Superior temporal gyrus (tissue), 1 donor: Measurements from ENCODE around the gene CDR2.
A peak's percentile ranks its signal among the peaks of the same experiment; 100 is the strongest.
"Not testable (repeated sequence)": the region's sequence is repeated elsewhere in the genome, so short reads cannot be mapped to it uniquely, and the experiment has no call there.

ENCODE experiments used
- DNase-seq: peaks from one replicate; pipeline ENCODE4 v3.0.0-alpha.2; 2016; ENCODE audit errors: extremely low spot score

CDR2 gene

DNA sequence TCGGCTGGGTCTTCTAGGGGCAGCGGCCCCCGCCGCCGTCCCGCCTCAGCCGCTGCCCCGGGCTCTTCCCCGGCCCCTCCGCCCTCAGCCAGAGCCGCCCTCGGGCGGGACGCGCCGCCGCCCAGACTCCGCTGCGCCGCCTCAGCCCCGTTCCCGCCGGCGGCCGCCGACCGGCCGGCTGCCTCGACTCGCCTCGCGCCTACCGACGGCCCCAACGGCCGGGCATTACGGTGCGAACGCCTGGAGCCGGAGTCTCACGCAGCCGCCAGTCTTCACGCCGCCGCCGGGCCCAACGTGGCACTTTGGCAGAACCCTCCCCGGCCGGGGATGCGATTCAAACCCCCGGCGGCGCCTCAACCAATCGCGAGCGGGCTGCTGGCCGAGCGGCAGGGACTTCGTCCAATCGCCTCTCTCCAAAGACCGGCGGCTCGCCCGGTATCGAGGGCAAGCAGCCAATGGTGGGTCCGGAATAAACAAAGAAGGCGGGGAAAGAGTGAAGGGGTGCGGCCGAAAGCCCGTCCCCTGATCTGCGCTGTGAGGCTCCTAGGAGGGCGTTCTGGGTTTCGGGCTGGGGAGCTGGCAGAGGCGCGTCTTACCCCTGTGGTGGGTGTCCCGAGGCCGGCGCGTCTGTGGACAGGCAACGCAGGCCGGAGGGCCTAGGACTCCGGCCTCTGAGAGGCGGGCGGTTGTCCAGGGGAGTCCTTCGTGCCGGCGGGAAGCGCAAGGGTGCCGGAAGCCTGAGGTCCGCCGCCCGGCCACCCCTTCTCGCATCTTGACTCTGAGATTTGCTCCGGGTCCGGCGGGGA is at the start of gene CDR2:
Gene CDR2 (minus strand): TSS at position 309 of the 806 bp plus-strand sequence. CDS start 310 bp downstream, outside the sequence.
- peak; percentile 98 for DNase-seq

DNA sequence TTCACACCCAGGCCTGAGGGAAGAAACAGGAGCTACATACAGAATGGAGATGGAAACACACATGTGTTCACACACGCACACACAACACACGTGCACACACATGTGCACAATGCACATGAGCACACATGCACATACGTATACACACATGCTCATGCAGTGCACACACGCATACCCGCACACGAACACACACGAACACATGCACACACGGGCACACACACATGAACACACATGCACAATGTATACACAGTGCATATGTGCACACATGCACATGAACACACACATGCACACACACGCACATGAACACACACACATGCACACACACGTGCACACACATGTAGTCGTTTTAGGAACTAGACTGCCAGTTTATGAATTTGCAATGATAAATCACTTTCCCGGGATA is 49.3 kb upstream of the CDR2 start:
- DNase-seq = no peak

DNA sequence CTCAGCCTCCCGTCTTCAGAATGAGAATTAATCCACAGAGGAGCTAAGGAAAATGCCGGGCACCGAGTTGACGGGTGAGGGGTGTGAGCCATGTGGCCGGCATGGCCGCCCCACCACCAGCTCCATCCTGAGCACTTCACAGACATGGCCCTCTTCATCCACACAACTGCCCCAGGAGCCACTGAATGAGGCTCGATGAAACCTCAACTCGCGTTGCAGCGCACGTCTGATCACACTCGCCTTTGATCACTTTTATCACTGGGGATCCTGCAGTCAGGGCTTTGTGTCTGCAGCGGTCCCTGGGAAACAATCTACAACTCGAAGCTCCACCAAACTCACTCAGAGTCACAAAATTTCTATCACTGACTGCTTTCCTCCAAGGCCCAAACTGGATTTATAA is 46.7 kb upstream of the CDR2 start:
- no peak for DNase-seq

DNA sequence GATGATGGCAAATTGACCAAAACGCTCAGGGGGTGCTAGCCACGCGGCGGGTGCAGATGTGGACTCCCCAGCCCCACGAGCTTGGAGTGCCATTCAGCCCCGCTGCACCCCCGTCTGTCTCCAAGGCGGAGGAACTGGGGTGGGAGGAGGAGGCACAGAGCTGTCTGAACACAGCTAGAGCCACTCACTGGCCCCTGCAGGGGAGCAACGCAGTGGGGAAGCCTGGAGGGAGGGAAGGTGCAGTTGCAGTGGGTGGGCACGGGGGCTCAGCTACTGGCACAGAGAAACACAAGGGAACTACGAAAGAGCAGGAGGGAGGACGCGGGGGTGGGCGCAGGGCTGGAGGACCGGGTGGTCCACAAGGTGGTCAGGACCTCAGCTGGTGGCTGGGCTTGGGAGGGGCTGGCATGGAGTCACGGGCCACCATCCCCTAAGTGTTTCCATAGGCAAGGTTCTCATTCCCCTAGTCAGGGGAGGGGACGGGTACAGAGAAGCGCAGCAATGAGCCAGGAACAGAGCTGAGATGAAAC is 46.3 kb upstream of the CDR2 start:
- no peak for DNase-seq

DNA sequence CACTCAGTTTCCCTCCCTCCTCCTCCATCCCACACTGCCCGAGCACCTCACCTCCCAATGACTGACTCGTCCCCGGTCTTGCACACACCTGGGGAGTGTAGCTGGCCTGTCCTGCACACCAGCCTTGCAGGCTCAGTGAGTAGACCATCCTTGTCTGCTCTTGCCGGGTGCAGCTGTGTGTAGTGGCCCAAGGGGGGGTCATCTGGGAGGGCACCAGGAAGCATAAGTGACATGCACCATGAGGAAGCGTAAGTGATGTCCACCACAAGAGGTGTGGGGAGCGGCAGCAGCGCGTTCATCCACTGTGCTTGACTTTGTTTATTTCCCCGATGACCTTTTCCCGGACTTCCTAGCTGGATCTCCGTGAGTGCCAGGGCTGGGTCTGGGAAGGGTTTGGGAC is 45.5 kb upstream of the CDR2 start:
- DNase-seq = no peak

DNA sequence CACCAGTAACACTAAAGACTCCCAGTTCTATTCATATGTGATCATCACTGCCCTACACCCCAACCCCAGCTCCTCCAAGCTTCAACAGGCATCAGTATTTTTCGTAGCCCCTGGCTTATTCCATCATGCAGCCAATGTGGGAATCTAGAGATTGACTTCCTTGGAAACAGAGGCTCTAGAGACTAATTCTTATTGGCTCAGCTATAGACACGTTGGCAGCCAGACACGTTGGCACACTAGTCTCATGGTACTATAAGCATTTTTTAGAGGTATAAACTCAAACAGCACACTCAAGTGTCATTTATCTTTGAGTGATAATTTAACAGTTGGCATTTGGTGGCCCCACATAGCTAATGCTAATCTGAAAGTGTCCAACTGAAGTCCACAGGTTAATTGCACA is 44.4 kb upstream of the CDR2 start:
- no peak for DNase-seq

DNA sequence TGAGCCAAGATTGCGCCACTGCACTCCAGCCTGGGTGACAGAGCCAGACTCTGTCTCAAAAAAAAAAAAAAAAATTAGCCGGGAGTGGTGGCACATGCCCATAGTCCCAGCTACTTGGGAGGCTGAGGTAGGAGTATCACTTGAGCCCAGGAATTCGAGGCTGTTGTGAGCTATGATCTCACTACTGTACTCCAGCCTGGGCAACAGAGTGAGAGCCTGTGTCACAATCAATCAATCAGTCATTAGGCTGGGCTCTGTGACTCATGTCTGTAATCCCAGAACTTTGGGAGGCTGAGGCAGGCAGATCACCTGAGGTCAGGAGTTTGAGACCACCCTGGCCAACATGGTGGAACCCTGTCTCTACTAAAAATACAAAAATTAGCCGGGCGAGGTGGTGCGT is 43.4 kb upstream of the CDR2 start:
- not testable (repeated sequence) for DNase-seq

DNA sequence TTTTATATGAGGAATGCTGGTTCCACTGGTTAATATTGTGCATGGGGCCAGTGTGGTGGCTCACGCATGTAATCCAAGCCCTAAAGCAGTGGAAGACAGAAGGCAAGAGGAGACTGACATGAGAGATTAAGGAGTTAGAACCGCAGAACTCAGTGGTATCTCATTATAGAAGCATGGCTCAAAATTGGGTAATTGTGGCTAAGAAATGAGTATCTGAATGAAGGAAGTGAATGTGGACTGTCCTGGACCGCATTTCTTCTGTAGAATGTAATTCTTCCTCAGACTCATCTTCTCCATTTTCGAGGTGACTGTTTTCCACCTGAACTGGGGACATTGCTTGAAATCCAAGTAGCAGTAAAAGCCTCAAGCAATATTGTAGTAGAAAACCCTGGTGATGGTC is 42.6 kb upstream of the CDR2 start:
- no peak for DNase-seq

DNA sequence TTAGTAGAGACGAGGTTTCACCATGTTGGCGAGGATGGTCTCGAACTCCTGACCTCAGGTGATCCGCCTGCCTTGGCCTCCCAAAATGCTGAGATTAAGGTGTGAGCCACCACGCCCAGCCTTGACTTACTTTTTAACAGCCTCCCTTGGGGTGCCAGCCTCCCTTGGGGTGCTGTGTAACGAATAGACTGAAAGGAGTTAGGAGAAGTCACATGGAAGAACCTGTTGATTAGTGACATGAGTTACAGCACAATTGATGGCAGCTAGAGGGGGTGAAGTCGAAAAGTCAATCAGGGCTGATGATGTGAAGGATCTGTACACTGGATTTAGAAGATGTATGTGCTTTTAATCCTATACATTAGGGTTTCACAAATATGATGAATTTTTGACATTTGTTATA is 39.4 kb upstream of the CDR2 start:
- DNase-seq = no peak

DNA sequence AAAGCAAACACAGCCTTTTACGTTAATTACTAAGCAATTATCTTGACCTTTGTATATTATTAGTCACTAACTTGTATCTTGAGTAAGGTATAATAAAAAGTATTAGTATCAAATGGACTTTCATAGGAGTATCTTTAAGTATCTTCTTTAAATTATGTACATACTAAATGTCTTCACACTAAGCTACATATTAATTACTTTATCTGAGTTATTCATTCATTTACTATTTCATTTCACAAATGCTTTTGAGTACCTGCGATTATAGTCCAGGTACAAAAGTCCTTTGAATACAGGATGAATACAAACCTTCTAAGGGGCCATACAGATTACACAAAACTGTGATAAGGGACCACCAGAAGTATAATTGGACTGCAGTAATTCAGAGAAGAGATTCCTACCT is 33.1 kb upstream of the CDR2 start:
- no peak for DNase-seq

DNA sequence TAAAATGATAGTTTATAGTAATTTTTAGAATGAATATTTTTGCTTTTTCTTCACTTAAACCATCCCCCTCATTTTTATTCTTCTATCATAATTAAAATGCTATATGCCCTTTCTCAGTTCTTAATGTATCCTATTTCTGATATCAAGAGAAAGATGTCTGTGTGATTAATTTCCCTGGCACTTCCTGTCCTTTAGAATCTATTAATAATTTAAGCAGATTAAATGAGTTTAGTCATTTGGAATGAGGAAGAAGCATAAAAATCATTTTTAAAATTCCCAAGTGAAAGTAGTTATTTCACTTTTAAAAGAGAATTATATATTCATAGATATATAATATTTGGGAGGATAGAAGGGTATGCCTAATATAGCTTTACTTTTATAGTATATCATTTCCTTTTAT is 27.8 kb upstream of the CDR2 start:
- no peak for DNase-seq

DNA sequence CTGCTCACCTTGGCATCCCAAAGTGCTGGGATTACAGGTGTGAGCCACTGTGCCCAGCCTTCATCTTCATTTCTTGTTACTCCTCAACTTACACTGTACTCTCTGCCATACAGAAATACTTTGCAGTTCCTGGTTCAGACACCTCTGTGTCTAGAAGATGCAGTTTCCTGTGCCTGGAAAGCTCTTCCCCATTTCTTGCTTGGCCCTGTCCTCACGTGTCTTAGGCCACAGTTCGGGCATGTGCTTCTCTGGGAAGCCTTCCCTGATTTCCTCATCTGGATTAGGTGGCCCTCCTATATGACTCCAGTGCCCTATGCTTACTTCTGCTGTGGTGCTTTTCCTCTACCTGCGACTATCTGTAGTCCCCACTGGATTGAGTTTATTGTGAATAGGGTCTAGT is 26.5 kb upstream of the CDR2 start:
- DNase-seq = no peak

DNA sequence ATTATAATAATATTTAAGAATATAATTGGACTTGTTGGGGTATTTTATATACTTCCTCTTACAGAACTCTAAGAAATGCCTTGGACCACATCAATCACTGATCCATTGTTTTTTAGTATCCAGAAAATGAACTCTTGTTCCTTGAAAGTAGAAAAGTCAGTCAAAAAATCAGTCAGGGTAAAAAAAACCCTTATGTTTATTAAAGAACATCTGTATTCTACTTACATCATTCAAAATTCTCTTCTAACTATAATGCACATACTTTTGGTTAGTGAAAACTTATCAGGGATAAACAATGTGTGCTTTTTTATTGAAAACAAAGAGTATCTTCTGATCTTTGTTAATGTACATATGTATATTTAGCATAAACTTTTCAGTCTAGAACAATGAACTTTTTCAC is 23.5 kb upstream of the CDR2 start:
- DNase-seq = no peak

DNA sequence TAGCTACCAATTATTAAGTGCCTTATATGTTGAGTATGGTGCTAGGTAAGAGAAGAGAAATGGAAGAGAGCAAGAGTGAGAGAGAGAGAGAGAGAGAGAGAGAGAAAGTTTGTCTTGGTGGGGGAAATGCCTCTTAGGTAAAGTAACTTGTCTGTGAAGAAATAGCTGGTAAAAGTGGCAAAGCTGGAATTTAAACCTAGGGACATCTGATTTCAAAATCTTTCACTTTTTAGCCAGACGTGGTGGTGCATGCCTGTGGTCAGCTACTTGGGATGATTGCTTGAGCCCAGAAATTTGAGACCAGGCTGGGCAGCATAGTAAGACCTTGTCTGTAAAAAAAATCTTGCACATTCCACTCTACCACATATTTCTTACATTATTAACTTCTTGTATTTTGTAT is 23.0 kb upstream of the CDR2 start:
- no peak for DNase-seq

DNA sequence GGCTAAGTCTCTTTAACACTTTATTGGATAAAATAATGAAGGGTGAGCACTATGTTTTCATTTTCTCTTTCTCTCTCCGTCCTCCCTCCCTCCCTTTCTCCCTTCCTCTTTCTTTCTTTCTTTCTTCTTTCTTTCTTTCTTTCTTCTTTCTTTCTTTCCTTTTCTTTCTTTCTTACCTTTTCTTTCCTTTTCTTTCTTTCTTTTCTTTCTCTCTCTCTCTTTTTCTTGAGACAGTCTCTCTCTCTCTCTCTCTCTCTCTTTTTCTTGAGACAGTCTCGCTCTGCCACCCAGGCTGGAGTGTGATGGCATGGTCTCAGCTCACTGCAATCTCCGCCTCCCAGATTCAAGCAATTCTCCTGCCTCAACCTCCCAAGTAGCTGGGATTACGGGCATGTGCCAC is 21.5 kb upstream of the CDR2 start:
- DNase-seq = no peak

DNA sequence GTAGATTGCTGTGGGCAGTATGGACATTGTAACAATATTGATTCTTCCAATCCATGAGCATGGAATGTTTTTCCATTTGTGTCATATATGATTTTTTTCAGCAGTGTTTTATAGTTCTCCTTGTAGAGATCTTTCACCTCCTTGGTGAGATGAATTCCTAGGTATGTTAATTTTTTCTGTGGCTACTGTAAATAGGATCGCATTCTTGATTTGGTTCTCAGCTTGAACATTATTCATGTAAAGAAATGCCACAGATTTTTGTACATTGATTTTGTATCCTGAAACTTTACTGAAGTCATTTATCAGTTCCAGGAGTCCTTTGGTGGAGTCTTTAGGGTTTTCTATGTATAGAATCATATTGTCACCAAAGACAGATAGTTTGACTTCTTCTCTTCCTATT is 19.7 kb upstream of the CDR2 start:
- DNase-seq = no peak

DNA sequence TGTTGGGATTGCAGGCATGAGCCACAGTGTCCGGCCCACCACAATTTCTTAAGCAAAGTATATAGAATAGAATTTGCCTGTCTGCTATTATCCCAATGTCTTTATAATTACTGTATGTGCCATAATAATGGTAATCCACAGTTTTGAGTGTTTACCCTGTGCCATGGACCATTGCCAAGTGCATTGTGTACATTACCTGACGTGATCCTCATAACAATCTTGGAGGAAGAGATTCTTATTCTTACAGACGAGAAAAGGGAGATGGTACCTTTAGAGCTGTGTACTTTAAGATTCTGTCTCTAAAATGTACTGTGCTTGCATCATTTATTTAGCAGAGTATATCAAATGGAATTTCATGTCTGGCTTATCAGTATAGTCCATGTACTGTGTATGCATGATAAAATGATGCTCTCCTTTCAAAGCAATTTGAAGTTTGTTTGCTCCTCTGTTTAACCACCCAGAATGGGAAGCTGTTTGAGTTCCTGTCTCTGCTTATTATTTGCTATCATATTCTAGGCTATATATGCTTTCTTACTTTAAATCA is 13.8 kb upstream of the CDR2 start:
- DNase-seq = no peak

DNA sequence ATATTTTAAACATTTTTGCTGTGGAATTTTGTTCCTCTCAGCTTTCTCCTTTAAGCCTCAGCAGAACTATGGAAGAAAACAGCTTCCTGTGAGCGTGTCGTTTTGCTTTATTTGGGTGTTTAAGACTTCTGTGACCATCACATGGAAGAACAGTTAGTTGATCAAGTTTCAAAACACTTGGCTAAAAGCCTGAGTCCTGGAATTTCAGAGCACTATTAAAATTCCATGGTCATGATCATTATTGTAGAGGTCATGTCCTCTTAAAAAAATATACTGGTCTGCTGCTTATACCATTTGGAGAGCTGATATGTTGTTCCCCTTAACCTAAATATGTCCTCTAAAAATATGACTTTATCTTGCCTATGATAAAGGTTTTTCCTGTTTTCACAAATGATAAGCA is 12.6 kb upstream of the CDR2 start:
- no peak for DNase-seq

DNA sequence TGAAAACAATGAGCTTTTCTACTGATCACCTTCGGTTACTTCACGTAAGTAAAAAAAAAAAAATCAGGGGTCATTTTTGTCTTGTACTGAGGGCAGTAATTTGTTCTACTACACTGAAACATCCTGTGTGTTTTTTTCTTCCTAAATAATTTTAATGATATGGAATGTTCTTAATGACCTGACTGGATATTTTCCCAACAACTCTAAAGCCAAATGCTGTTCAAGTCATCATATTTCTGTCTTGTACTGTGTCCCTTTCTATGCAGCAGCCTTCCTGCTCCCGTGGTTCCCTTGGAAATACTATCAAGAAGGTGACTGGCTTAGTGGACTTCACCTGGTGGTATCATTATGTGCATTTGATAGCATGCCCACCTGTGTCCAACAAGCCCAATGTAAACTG is 10.8 kb upstream of the CDR2 start:
- DNase-seq = no peak

DNA sequence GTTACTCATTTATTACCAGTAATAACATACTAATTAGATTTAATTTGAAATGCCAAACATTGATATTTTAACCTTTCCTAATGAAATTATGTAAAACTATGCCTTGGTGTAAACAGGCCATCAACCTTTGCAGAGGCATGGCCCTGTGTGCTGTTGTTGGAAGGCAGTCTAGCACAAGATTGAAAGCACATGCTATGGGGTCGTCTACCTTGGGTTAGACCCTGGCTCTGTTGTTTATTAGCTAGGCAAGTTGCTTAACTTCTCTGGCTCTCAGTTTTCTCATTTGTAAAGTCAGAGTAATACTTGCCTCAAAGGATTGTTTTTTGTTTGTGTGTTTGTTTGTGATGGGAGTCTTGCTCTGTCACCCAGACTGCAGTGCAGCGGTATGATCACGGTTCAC is 9.4 kb upstream of the CDR2 start:
- no peak for DNase-seq

DNA sequence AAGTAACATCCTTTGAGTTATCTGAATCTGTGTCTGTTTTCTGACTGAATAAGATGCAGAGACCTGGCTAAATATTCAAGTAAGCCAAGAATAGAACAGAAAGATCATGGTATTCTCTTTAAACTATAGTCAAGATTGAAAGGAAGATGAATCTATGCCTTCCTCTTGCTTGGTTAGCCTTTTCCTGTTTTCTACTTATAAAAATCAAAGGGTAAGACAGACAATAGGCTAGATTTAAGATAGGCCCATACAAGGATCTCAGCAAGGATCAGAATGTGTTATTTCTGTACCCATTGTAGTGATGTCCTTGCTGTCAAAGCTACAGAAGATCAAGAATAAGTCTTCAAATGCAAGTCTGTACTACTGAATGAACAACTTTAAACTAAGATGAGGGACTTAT is 7.0 kb upstream of the CDR2 start:
- DNase-seq = no peak

DNA sequence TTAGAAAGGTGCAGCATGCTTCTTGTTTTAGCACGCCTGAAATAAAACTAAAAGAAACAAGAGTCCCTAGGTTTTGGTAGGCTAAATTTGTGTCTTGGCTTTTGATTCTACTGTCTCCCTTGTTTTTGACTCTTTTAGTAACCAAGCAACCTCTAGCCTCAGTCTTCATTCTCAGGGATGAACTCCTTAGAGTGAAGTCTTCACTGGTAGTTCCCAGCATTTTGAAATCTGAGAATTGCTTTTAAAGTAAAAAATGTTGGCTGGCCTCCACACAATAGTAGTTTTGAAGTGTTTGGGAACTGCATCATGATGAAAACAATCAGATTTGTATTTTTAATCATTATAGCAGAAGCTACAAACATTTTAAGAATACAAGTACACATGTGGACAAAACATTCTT is 6.1 kb upstream of the CDR2 start:
- DNase-seq = no peak

DNA sequence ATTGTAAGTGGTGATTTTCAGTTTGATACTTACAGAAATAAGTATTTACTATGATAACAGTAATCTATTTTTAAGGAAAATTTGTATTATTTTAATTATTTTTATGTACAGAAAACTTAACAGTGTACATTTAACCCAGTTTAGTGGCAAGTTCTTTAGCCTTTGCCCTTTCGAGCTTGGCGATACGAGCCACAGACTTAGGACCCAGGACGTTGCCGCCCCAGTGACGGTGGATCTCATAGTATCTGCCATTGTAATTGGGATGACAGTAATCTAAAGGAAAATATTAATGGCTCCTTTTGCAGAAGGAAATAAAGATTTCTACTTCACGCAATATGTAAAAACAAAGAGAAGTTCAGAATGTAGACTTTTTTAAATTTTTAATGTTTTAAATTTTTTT is 5.2 kb upstream of the CDR2 start:
- DNase-seq = no peak
